SK-N-SH (cell line): ENCODE results near the gene ASB3. TPM values are rescaled to one million over a fixed set of nuclear protein-coding genes. Genes with fewer than 3 reads are reported as not detected.

Experiments used
- CTCF ChIA-PET: fragments of 300-600, 350-600 bp; formaldehyde crosslinking; extraction: SDS; loops from one replicate; lab custom pipeline; 2021; lab: Yijun Ruan, JAX
- POLR2A ChIA-PET: fragments of 350-600 bp; sonication (Branson Sonifier 250); formaldehyde crosslinking; extraction: SDS; loops from one replicate; lab custom pipeline; 2020; ENCODE audit warnings: antibody characterized with exemption, inconsistent platforms; lab: Yijun Ruan, JAX
- DNase-seq: peaks from one replicate; pipeline ENCODE4 v3.0.0; 2012
- H2AFZ ChIP-seq: fragments of 200-600 bp; sonication (generic); 2 replicates; pipeline ENCODE4 v1.8.1; 2016; ENCODE audit warnings: antibody characterized with exemption, mild to moderate bottlenecking, low read depth
- H3F3A ChIP-seq: fragments of 200-600 bp; sonication (generic); replicated peaks from 2 replicates; pipeline ENCODE3; 2016; ENCODE audit warnings: antibody characterized with exemption, mild to moderate bottlenecking; ENCODE audit not compliant: insufficient read depth
- H3K27ac ChIP-seq, 2 experiments: fragments of 200-500 bp in 1 of 2; fragments of 200-600 bp in 1 of 2; sonication (Bioruptor generic) in 1 of 2; sonication (generic), shearing (Covaris generic) in 1 of 2; 2 replicates each; pipeline versions ENCODE4 v1.5.1 to v1.6.1; 2014 to 2016; ENCODE audit warnings: low read depth in 2 of 2, inconsistent platforms in 1 of 2, low read length in 1 of 2, mild to moderate bottlenecking in 1 of 2, mixed read lengths in 1 of 2
- H3K27me3 ChIP-seq: fragments of 200-600 bp; sonication (generic), shearing (Covaris generic); 2 replicates; pipeline ENCODE4 v1.6.1; 2016; ENCODE audit warnings: mixed run types; ENCODE audit not compliant: insufficient read depth
- H3K36me3 ChIP-seq, 2 experiments: fragments of 200-500 bp in 1 of 2; fragments of 200-600 bp in 1 of 2; sonication (Bioruptor generic) in 1 of 2; sonication (generic) in 1 of 2; replicated peaks in 1 of 2; 2 replicates each; pipeline versions ENCODE3 to v1.5.1; 2014 to 2016; ENCODE audit warnings: low read length in 1 of 2, mild to moderate bottlenecking in 1 of 2; ENCODE audit not compliant: insufficient read depth in 2 of 2, control insufficient read depth in 1 of 2
- H3K4me1 ChIP-seq, 2 experiments: fragments of 200-500 bp in 1 of 2; fragments of 200-600 bp in 1 of 2; sonication (Bioruptor generic) in 1 of 2; sonication (generic), shearing (Covaris generic) in 1 of 2; 2 replicates each; pipeline versions ENCODE4 v1.5.1 to v1.6.1; 2014 to 2016; ENCODE audit warnings: low read depth in 1 of 2, low read length in 1 of 2, mixed run types in 1 of 2; ENCODE audit not compliant: insufficient read depth in 2 of 2, control insufficient read depth in 1 of 2
- H3K4me2 ChIP-seq: fragments of 200-600 bp; sonication (generic), shearing (Covaris generic); 2 replicates; pipeline ENCODE4 v1.6.1; 2017; ENCODE audit warnings: mixed run types
- H3K4me3 ChIP-seq, 2 experiments: fragments of 200-500 bp in 1 of 2; fragments of 200-600 bp in 1 of 2; sonication (Bioruptor generic) in 1 of 2; sonication (generic), shearing (Covaris generic) in 1 of 2; 2 replicates each; pipeline versions ENCODE4 v1.5.1 to v1.8.1; 2014 to 2016; ENCODE audit warnings: low read depth in 2 of 2, inconsistent platforms in 1 of 2, low read length in 1 of 2, mild to moderate bottlenecking in 1 of 2, mixed read lengths in 1 of 2, moderate library complexity in 1 of 2
- H3K79me2 ChIP-seq: fragments of 200-600 bp; sonication (generic); 2 replicates; pipeline ENCODE4 v1.8.1; 2017; ENCODE audit warnings: mild to moderate bottlenecking; ENCODE audit not compliant: insufficient read depth
- H3K9ac ChIP-seq: fragments of 200-600 bp; sonication (generic); 2 replicates; pipeline ENCODE4 v1.6.1; 2017; ENCODE audit warnings: mixed run types
- H3K9me2 ChIP-seq: fragments of 200-600 bp; sonication (generic); 2 replicates; pipeline ENCODE4 v1.6.1; 2017; ENCODE audit warnings: mixed run types
- H3K9me3 ChIP-seq: fragments of 200-600 bp; sonication (generic); 2 replicates; pipeline ENCODE4 v1.6.1; 2017; ENCODE audit warnings: mixed run types, mild to moderate bottlenecking, moderate library complexity
- H4K20me1 ChIP-seq: fragments of 200-600 bp; sonication (generic); 2 replicates; pipeline ENCODE4 v1.6.1; 2017; ENCODE audit warnings: mild to moderate bottlenecking, mixed run types; ENCODE audit not compliant: insufficient read depth
- NFIC ChIP-seq: IDR thresholded peaks from 2 replicates; pipeline ENCODE4 v1.4.0; 2012; ENCODE audit warnings: borderline replicate concordance
- TEAD4 ChIP-seq: IDR thresholded peaks from 2 replicates; pipeline ENCODE4 v1.4.0; 2012; ENCODE audit warnings: mild to moderate bottlenecking, borderline replicate concordance; ENCODE audit not compliant: insufficient read depth
- YY1 ChIP-seq: IDR thresholded peaks from 2 replicates; pipeline ENCODE4 v1.4.0; 2012; ENCODE audit warnings: low read depth, mild to moderate bottlenecking
- WGBS: methylation state at CpG from one replicate; pipeline ENCODE4 v1.1.6; 2017; ENCODE audit warnings: low lambda C conversion rate; 5-methylcytosine and 5-hydroxymethylcytosine counted together
- polyA plus RNA-seq, 3 experiments: library from polyadenylated mRNA; depleted of rRNA; stranded (reverse); fragments of >200 nt; gene quantifications; 2 replicates each; pipeline ENCODE4 v1.2.3, GENCODE V29; 2012
- TF ChIP-seq, protein P1 (sequence below): IDR thresholded peaks from 2 replicates; pipeline ENCODE4 v1.6.1; 2012; ENCODE audit warnings: mild to moderate bottlenecking, low read depth, low read length, moderate library complexity
- TF ChIP-seq, protein P2 (sequence below): IDR thresholded peaks from 2 replicates; pipeline ENCODE4 v1.4.0; 2012; ENCODE audit warnings: low read depth, borderline replicate concordance

Gene ASB3
- polyA plus RNA-seq, 1 of the 3 experiments (the other 2 are of a cell fraction) = 16.2 TPM

DNA sequence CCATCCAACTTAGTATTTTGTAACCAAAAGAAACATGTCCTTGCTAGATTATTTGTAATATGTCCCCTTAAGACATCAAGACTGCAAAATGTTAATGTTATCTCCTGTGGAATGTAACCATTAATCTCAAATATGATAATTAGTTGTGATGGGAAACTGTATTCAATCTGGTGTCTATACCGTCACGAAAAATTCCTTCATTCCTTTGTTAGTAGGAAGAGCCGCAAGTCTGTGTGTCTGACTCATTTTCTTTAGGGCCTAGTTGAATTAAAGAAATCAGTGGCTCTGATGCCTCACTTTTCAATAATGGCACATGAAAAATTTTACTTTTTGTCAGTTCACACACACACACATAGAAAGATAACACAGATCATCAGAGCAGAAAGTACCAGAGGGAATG is 146.3 kb downstream of the ASB3 start:
- WGBS = 69% methylated on average over 3 of the region's 3 CpGs
- CTCF ChIA-PET = no interaction called here
- no peak overlapping the region for H3K4me3 ChIP-seq
- H2AFZ ChIP-seq = no peak overlapping the region
- H3K4me1 ChIP-seq = no peaks in the 10 kb centered on the region
- H3K36me3 ChIP-seq = no peaks in the 10 kb centered on the region
- no peaks in the 10 kb centered on the region for H4K20me1 ChIP-seq
- H3K9ac ChIP-seq = no peak overlapping the region
- no peaks in the 10 kb centered on the region for H3F3A ChIP-seq
- H3K9me2 ChIP-seq = no peaks in the 10 kb centered on the region
- TF ChIP-seq YY1 (no peak), NFIC (no peak), TEAD4 (no peak)
- H3K27ac ChIP-seq = no peak overlapping the region
- no peaks in the 10 kb centered on the region for H3K9me3 ChIP-seq
- POLR2A ChIA-PET = no interaction called here
- H3K27me3 ChIP-seq = no peaks in the 10 kb centered on the region
- no peak for DNase-seq
- no peaks in the 10 kb centered on the region for H3K79me2 ChIP-seq
- no peak overlapping the region for H3K4me2 ChIP-seq

DNA sequence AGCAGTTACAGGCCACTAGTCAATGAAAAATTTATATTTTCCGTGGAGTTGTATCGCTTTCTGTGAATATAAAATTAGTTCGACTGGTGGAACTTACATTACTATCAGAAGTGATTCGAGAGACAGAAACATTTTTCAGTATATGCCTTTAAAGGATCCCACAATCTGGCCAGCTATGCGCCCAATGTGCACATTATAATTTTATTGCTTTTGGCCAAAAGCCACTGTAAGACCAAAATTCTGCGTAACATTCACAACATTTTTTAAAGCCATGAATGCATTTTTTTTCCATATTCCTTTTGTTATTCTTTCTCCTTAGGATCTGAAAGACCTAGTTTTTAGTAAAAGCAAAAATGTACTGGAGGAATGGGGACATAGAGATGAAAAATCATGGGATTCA is 150.2 kb downstream of the ASB3 start:
- H3K4me1 ChIP-seq = no peaks in the 10 kb centered on the region; a peak in 1 of 4 replicates
- TF ChIP-seq, protein P1, sequence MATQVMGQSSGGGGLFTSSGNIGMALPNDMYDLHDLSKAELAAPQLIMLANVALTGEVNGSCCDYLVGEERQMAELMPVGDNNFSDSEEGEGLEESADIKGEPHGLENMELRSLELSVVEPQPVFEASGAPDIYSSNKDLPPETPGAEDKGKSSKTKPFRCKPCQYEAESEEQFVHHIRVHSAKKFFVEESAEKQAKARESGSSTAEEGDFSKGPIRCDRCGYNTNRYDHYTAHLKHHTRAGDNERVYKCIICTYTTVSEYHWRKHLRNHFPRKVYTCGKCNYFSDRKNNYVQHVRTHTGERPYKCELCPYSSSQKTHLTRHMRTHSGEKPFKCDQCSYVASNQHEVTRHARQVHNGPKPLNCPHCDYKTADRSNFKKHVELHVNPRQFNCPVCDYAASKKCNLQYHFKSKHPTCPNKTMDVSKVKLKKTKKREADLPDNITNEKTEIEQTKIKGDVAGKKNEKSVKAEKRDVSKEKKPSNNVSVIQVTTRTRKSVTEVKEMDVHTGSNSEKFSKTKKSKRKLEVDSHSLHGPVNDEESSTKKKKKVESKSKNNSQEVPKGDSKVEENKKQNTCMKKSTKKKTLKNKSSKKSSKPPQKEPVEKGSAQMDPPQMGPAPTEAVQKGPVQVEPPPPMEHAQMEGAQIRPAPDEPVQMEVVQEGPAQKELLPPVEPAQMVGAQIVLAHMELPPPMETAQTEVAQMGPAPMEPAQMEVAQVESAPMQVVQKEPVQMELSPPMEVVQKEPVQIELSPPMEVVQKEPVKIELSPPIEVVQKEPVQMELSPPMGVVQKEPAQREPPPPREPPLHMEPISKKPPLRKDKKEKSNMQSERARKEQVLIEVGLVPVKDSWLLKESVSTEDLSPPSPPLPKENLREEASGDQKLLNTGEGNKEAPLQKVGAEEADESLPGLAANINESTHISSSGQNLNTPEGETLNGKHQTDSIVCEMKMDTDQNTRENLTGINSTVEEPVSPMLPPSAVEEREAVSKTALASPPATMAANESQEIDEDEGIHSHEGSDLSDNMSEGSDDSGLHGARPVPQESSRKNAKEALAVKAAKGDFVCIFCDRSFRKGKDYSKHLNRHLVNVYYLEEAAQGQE = no peak
- no peak overlapping the region for H3K4me2 ChIP-seq
- H3K27me3 ChIP-seq = no peaks in the 10 kb centered on the region
- H3K9me2 ChIP-seq = no peaks in the 10 kb centered on the region
- no peak overlapping the region for H3K27ac ChIP-seq
- H3K36me3 ChIP-seq = no peaks in the 10 kb centered on the region
- H3K4me3 ChIP-seq = no peak overlapping the region
- CTCF ChIA-PET = interaction anchor here (0.6 kb wide), 1 partner anchor 31 kb away, joined by 3 read pairs; no protein-coding TSS in a partner anchor
- no peaks in the 10 kb centered on the region for H3K79me2 ChIP-seq
- H3F3A ChIP-seq = no peaks in the 10 kb centered on the region
- no peak overlapping the region for H3K9ac ChIP-seq
- POLR2A ChIA-PET = no interaction called here
- H2AFZ ChIP-seq = no peak overlapping the region
- DNase-seq = no peak
- no peaks in the 10 kb centered on the region for H3K9me3 ChIP-seq
- WGBS = 71% methylated on average over 6 of the region's 6 CpGs
- H4K20me1 ChIP-seq = no peaks in the 10 kb centered on the region

DNA sequence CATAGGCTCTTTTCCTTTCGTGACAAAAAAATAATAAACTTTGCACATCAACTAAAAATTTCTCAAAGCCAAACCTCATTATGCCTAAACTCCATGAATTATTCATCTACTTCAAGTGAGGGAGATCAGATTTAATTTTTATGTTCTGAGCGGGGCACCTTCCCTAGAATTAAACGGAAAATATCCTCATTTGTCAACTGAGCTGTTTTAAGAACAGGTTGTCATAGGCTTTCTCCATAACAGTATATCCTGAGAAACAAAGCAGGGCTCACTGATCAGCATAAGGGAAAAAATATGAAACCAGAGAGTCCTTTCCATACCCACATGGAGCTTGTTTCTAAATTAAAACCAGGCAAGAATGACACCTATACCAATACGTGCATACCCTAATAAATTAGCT is 150.6 kb downstream of the ASB3 start:
- Histone ChIP-seq H3K9ac (no peak overlapping the region), H3K4me3 (no peak overlapping the region), H3K9me2 (no peaks in the 10 kb centered on the region), H3F3A (no peaks in the 10 kb centered on the region), H3K4me2 (no peak overlapping the region), H3K4me1 (no peaks in the 10 kb centered on the region; a peak in 1 of 4 replicates), H3K36me3 (no peaks in the 10 kb centered on the region), H3K27me3 (no peaks in the 10 kb centered on the region), H3K27ac (no peak overlapping the region), H3K9me3 (no peaks in the 10 kb centered on the region), H4K20me1 (no peaks in the 10 kb centered on the region), H3K79me2 (no peaks in the 10 kb centered on the region), H2AFZ (no peak overlapping the region)
- no peak for DNase-seq
- ChIA-PET POLR2A (no interaction called here), CTCF (no interaction called here)
- 58% methylated on average over 4 of the region's 4 CpGs for WGBS
- TF ChIP-seq, protein P2, sequence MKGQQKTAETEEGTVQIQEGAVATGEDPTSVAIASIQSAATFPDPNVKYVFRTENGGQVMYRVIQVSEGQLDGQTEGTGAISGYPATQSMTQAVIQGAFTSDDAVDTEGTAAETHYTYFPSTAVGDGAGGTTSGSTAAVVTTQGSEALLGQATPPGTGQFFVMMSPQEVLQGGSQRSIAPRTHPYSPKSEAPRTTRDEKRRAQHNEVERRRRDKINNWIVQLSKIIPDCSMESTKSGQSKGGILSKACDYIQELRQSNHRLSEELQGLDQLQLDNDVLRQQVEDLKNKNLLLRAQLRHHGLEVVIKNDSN = no peak
